A673 (cell line): Measurements from ENCODE around the gene SEMA6A. TPM values are rescaled to one million over a fixed set of nuclear protein-coding genes. Genes with fewer than 3 reads are reported as not detected.

Experiments
- BruUV-seq: library from RNA; stranded (reverse); fragments of 400-500 nt; replicated peaks from 2 replicates; lab custom pipeline; 2021; lab: Mats Ljungman, UMichigan
- CTCF ChIA-PET: fragments of 300-600 bp; sonication (Branson Sonifier 250); formaldehyde crosslinking; loops from one replicate; lab custom pipeline; 2022; ENCODE audit warnings: antibody characterized with exemption; lab: Charles Lee
- POLR2A ChIA-PET: fragments of 300-600 bp; sonication (Branson Sonifier 250); formaldehyde crosslinking; loops from one replicate; lab custom pipeline; 2022; ENCODE audit warnings: antibody characterized with exemption; ENCODE audit not compliant: low non-redundant PET; lab: Charles Lee
- DNase-seq: peaks from one replicate; pipeline ENCODE4 v3.0.0-alpha.2; 2015; ENCODE audit warnings: low spot score
- H3K27ac ChIP-seq: fragments of 200-600 bp; sonication (generic); 2 replicates; pipeline ENCODE4 v1.5.1; 2016; ENCODE audit warnings: mixed run types, low read depth, mild to moderate bottlenecking, mixed read lengths, antibody characterized with exemption, low read length; ENCODE audit not compliant: poor library complexity, severe bottlenecking
- H3K27me3 ChIP-seq: fragments of 200-600 bp; sonication (generic); replicated peaks from 2 replicates; pipeline ENCODE4 v1.6.1; 2017; ENCODE audit warnings: mixed run types, low read depth, mild to moderate bottlenecking, mixed read lengths, antibody characterized with exemption, low read length; ENCODE audit not compliant: insufficient read depth, poor library complexity
- H3K36me3 ChIP-seq: fragments of 200-600 bp; sonication (generic); 2 replicates; pipeline ENCODE4 v1.6.1; 2016; ENCODE audit warnings: mixed run types, mild to moderate bottlenecking, mixed read lengths, antibody characterized with exemption, low read length; ENCODE audit not compliant: insufficient read depth, poor library complexity, severe bottlenecking
- H3K4me1 ChIP-seq: fragments of 200-600 bp; sonication (generic); 2 replicates; pipeline ENCODE4 v1.6.1; 2017; ENCODE audit warnings: mixed run types, mild to moderate bottlenecking, mixed read lengths, antibody characterized with exemption, low read length; ENCODE audit not compliant: insufficient read depth, poor library complexity, severe bottlenecking
- H3K4me3 ChIP-seq: fragments of 200-600 bp; sonication (generic); 2 replicates; pipeline ENCODE4 v1.5.1; 2016; ENCODE audit warnings: low read depth, mixed run types, mild to moderate bottlenecking, mixed read lengths, low read length; ENCODE audit not compliant: poor library complexity, severe bottlenecking
- H3K9me3 ChIP-seq: fragments of 200-600 bp; sonication (generic); 2 replicates; pipeline ENCODE4 v1.6.1; 2016; ENCODE audit warnings: mixed run types, low read depth, mild to moderate bottlenecking, mixed read lengths, antibody characterized with exemption, low read length; ENCODE audit not compliant: poor library complexity, severe bottlenecking
- CTCF ChIP-seq: fragments of 300-800, 200-600 bp; sonication (generic); conservative IDR thresholded peaks from 2 replicates; pipeline ENCODE4 v1.5.1; 2017; ENCODE audit warnings: low read depth, mild to moderate bottlenecking, antibody characterized with exemption, low read length, moderate library complexity, mixed read lengths
- EZH2 ChIP-seq: fragments of 200-600 bp; sonication (generic); IDR thresholded peaks from 2 replicates; pipeline ENCODE4 v1.6.1; 2017; ENCODE audit warnings: borderline replicate concordance, low read depth, mild to moderate bottlenecking, mixed read lengths, antibody characterized with exemption, low read length; ENCODE audit not compliant: poor library complexity, severe bottlenecking
- intact Hi-C: fragments of 100-400 bp; cut with micrococcal nuclease; formaldehyde crosslinking; loops from one replicate; pipeline ENCODE4 v1.10.0; 2022; ENCODE audit not compliant: unreplicated experiment
- total RNA-seq: library from RNA; stranded (reverse); gene quantifications from 2 replicates; pipeline ENCODE4 v1.2.3, GENCODE V29; 2021

SEMA6A gene
- total RNA-seq, 1 experiment from 2014 or later, result 10.6 TPM

- H3K27me3 ChIP-seq, result no peaks in the 10 kb centered on the region
- CTCF ChIA-PET, result no interaction called here
- POLR2A ChIA-PET, result no interaction called here
- H3K4me1 ChIP-seq, result no peaks in the 10 kb centered on the region
- TF ChIP-seq EZH2, result no peak
- no peak for TF ChIP-seq CTCF
- no peak overlapping the region for H3K4me3 ChIP-seq
- BruUV-seq, result no TSS peak
- H3K9me3 ChIP-seq, result no peaks in the 10 kb centered on the region
- H3K36me3 ChIP-seq, result no peaks in the 10 kb centered on the region
- DNase-seq, result no peak
- intact Hi-C loops, result no loop called here
- H3K27ac ChIP-seq, result no peak overlapping the region
These were observed 69.9 kb downstream of the SEMA6A start for GRCh38 chr5:116504593-116505166.

GRCh38 chr5:116502616-116503015, 72.0 kb downstream of the SEMA6A start:
- Histone ChIP-seq H3K27ac (no peak overlapping the region), H3K27me3 (no peaks in the 10 kb centered on the region), H3K9me3 (no peaks in the 10 kb centered on the region), H3K36me3 (no peaks in the 10 kb centered on the region), H3K4me1 (peaks cover 13% of the 10 kb centered on the region), H3K4me3 (no peak overlapping the region)
- intact Hi-C loops, result no loop called here
- ChIA-PET POLR2A (no interaction called here), CTCF (no interaction called here)
- no TSS peak for BruUV-seq
- TF ChIP-seq EZH2 (no peak), CTCF (no peak)
- no peak for DNase-seq

- no peaks in the 10 kb centered on the region for H3K27me3 ChIP-seq
- H3K4me1 ChIP-seq, result peaks cover 13% of the 10 kb centered on the region
- ChIA-PET POLR2A (no interaction called here), CTCF (no interaction called here)
- no peak for DNase-seq
- H3K27ac ChIP-seq, result no peak overlapping the region
- no TSS peak for BruUV-seq
- no peaks in the 10 kb centered on the region for H3K9me3 ChIP-seq
- intact Hi-C loops, result no loop called here
- no peak overlapping the region for H3K4me3 ChIP-seq
- H3K36me3 ChIP-seq, result no peaks in the 10 kb centered on the region
- no peak for TF ChIP-seq EZH2
- no peak for TF ChIP-seq CTCF
These were observed 72.5 kb downstream of the SEMA6A start for GRCh38 chr5:116502138-116502537.
